Liver (tissue), 9 donors: ENCODE measurements around the gene OR1Q1. TPM values are rescaled to one million over a fixed set of nuclear protein-coding genes. Genes with fewer than 3 reads are reported as not detected.

Source experiments
- DNase-seq: peaks from one replicate; pipeline ENCODE4 v3.0.0-alpha.2; 2017; ENCODE audit warnings: low spot score
- H3K27ac ChIP-seq, 2 donors: one replicate each; pipeline ENCODE4 v1.7.0; 2013; ENCODE audit warnings: inconsistent platforms in 2 of 2, low read length in 2 of 2, control low read depth in 1 of 2, low read depth in 1 of 2, mild to moderate bottlenecking in 1 of 2
- H3K27me3 ChIP-seq, 4 donors: one replicate each; pipeline versions ENCODE4 v1.6.1 to v1.7.0; 2013; ENCODE audit warnings: low read length in 3 of 4, inconsistent platforms in 1 of 4, mild to moderate bottlenecking in 1 of 4, moderate library complexity in 1 of 4; ENCODE audit not compliant: control insufficient read depth in 4 of 4, insufficient read depth in 4 of 4
- H3K36me3 ChIP-seq, 4 donors: one replicate each; pipeline versions ENCODE4 v1.6.1 to v1.7.0; 2013; ENCODE audit warnings: low read length in 3 of 4, mild to moderate bottlenecking in 3 of 4, low read depth in 1 of 4, moderate library complexity in 1 of 4; ENCODE audit not compliant: control insufficient read depth in 4 of 4, insufficient read depth in 3 of 4
- H3K4me1 ChIP-seq, 4 donors: one replicate each; pipeline versions ENCODE4 v1.6.1 to v1.7.0; 2013; ENCODE audit warnings: low read length in 3 of 4, mild to moderate bottlenecking in 3 of 4, moderate library complexity in 1 of 4; ENCODE audit not compliant: control insufficient read depth in 4 of 4, insufficient read depth in 4 of 4
- H3K4me3 ChIP-seq, 3 donors: one replicate each; pipeline versions ENCODE4 v1.6.1 to v1.7.0; 2013; ENCODE audit warnings: low read length in 3 of 3, control low read depth in 1 of 3, low read depth in 1 of 3, mild to moderate bottlenecking in 1 of 3
- H3K9ac ChIP-seq, 2 donors: one replicate each; pipeline ENCODE4 v1.7.0; 2013; ENCODE audit warnings: low read length in 2 of 2, mild to moderate bottlenecking in 2 of 2, moderate library complexity in 2 of 2, control low read depth in 1 of 2, low read depth in 1 of 2
- H3K9me3 ChIP-seq, 4 donors: one replicate each; pipeline versions ENCODE4 v1.6.1 to v1.7.0; 2013; ENCODE audit warnings: low read length in 3 of 4; ENCODE audit not compliant: control insufficient read depth in 4 of 4
- ATF3 ChIP-seq: IDR thresholded peaks from 2 replicates; pipeline ENCODE4 v1.6.1; 2016; ENCODE audit warnings: antibody characterized with exemption
- CTCF ChIP-seq: fragments of 150-350 bp; IDR thresholded peaks from 2 replicates; pipeline ENCODE4 v1.5.1; 2017; ENCODE audit warnings: improper control_type of control experiment, low read depth, low read length; ENCODE audit not compliant: missing input control
- EGR1 ChIP-seq, 2 donors: IDR thresholded peaks; 2 replicates each; pipeline ENCODE4 v1.6.1; 2016 to 2018; ENCODE audit warnings: antibody characterized with exemption in 2 of 2, low read depth in 2 of 2
- FOXA1 ChIP-seq: IDR thresholded peaks from 2 replicates; pipeline ENCODE4 v1.6.1; 2016; ENCODE audit warnings: antibody characterized with exemption
- FOXA2 ChIP-seq: IDR thresholded peaks from 2 replicates; pipeline ENCODE4 v1.6.1; 2016; ENCODE audit warnings: antibody characterized with exemption
- GABPA ChIP-seq, 2 donors: IDR thresholded peaks in 1 of 2; conservative IDR thresholded peaks in 1 of 2; 2 replicates each; pipeline ENCODE4 v1.6.1; 2016; ENCODE audit warnings: antibody characterized with exemption in 2 of 2, mild to moderate bottlenecking in 1 of 2, moderate library complexity in 1 of 2
- HNF4A ChIP-seq, 2 donors: conservative IDR thresholded peaks; 2 replicates each; pipeline ENCODE4 v1.6.1; 2016; ENCODE audit warnings: antibody characterized with exemption in 2 of 2, mild to moderate bottlenecking in 2 of 2
- HNF4G ChIP-seq: IDR thresholded peaks from 2 replicates; pipeline ENCODE4 v1.6.1; 2016; ENCODE audit warnings: antibody characterized with exemption
- JUND ChIP-seq, 2 donors: IDR thresholded peaks; 2 replicates each; pipeline ENCODE4 v1.6.1; 2016; ENCODE audit warnings: antibody characterized with exemption in 2 of 2
- MAX ChIP-seq: IDR thresholded peaks from 2 replicates; pipeline ENCODE4 v1.6.1; 2016; ENCODE audit warnings: antibody characterized with exemption
- NR2F2 ChIP-seq: IDR thresholded peaks from 2 replicates; pipeline ENCODE4 v1.6.1; 2016; ENCODE audit warnings: antibody characterized with exemption
- RAD21 ChIP-seq, 2 donors: IDR thresholded peaks; 2 replicates each; pipeline ENCODE4 v1.6.1; 2016; ENCODE audit warnings: antibody characterized with exemption in 2 of 2, mild to moderate bottlenecking in 2 of 2
- REST ChIP-seq: IDR thresholded peaks from 2 replicates; pipeline ENCODE4 v1.6.1; 2016; ENCODE audit warnings: antibody characterized with exemption, mild to moderate bottlenecking
- RXRA ChIP-seq, 2 donors: IDR thresholded peaks; 2 replicates each; pipeline ENCODE4 v1.6.1; 2017 to 2018; ENCODE audit warnings: antibody characterized with exemption in 2 of 2, mild to moderate bottlenecking in 1 of 2
- SP1 ChIP-seq: IDR thresholded peaks from 2 replicates; pipeline ENCODE4 v1.6.1; 2018; ENCODE audit warnings: antibody characterized with exemption, mild to moderate bottlenecking
- TAF1 ChIP-seq: conservative IDR thresholded peaks from 2 replicates; pipeline ENCODE4 v1.6.1; 2016; ENCODE audit warnings: antibody characterized with exemption, mild to moderate bottlenecking
- YY1 ChIP-seq: IDR thresholded peaks from 2 replicates; pipeline ENCODE4 v1.6.1; 2016; ENCODE audit warnings: antibody characterized with exemption, mild to moderate bottlenecking
- ZBTB33 ChIP-seq: IDR thresholded peaks from 2 replicates; pipeline ENCODE4 v1.6.1; 2016; ENCODE audit warnings: antibody characterized with exemption
- WGBS: extraction: QIAGEN DNeasy Blood & Tissue Kit; methylation state at CpG from one replicate; pipeline ENCODE4 v1.1.7; 2013; 5-methylcytosine and 5-hydroxymethylcytosine counted together
- polyA plus RNA-seq, 2 donors: library from polyadenylated mRNA; stranded (reverse) in 1 of 2; unstranded in 1 of 2; fragments of 200-250 nt in 1 of 2; fragments of >200 nt in 1 of 2; fragmentation: Nextera tagmentation in 1 of 2; extraction: Ambion mirVana in 1 of 2; gene quantifications; one replicate each; pipeline versions ENCODE4 v1.2.1 to v1.2.3, GENCODE V29; 2013 to 2015
- total RNA-seq, 2 donors: library from RNA; depleted of rRNA; stranded (reverse); fragments of >200 nt; gene quantifications; one replicate each; pipeline ENCODE4 v1.2.3, GENCODE V29; 2014
- donor health status: healthy.
- donor health status: healthy.
- donor health status: healthy.
- donor health status: healthy.
- donor health status: healthy.

Gene OR1Q1
- total RNA-seq: not detected
- not detected for polyA plus RNA-seq

GRCh38 chr9:122614362-122614761 lies at the start of gene OR1Q1:
Gene OR1Q1 (plus strand): TSS chr9:122614738. CDS start chr9:122614738, 0 bp downstream.
- no peak within 1 kb of the TSS for H3K4me3 ChIP-seq
- no peaks in the 10 kb centered on the region for H3K9me3 ChIP-seq
- no peak within 1 kb of the TSS for H3K27ac ChIP-seq
- H3K4me1 ChIP-seq: no peaks in the 10 kb centered on the region
- WGBS: 88% methylated on average over 1 of the region's 1 CpG
- H3K27me3 ChIP-seq: no peaks in the 10 kb centered on the region
- DNase-seq: no peak
- TF ChIP-seq NR2F2 (no peak), HNF4A (conservative IDR thresholded peaks at IDR 0.05) (no peak), ZBTB33 (no peak), JUND (IDR thresholded peaks at IDR 0.05) (no peak), SP1 (no peak), YY1 (no peak), FOXA2 (no peak), EGR1 (IDR thresholded peaks at IDR 0.05; ENCODE audit: low read depth in 2 of 2) (no peak), FOXA1 (no peak), REST (no peak), CTCF (no peak), ATF3 (no peak), RAD21 (IDR thresholded peaks at IDR 0.05) (no peak), GABPA (IDR thresholded peaks at IDR 0.05 in 1 of 2, conservative IDR thresholded peaks at IDR 0.05 in 1 of 2) (no peak), TAF1 (no peak), MAX (no peak)
- no peaks in the 10 kb centered on the region for H3K36me3 ChIP-seq
- H3K9ac ChIP-seq: no peak within 1 kb of the TSS

GRCh38 chr9:122567901-122568300 lies 46.6 kb upstream of the OR1Q1 start:
- Histone ChIP-seq H3K9me3 (peaks cover 0 to 7% (median 3%) of the 10 kb centered on the region in 4 donors), H3K4me1 (no peaks in the 10 kb centered on the region), H3K4me3 (no peak overlapping the region), H3K36me3 (no peaks in the 10 kb centered on the region), H3K27me3 (no peaks in the 10 kb centered on the region), H3K9ac (no peak overlapping the region), H3K27ac (no peak overlapping the region)
- no peak for TF ChIP-seq HNF4G
- TF ChIP-seq FOXA2: no peak
- no peak for TF ChIP-seq MAX
- no peak for TF ChIP-seq YY1
- no peak for TF ChIP-seq CTCF
- no peak for TF ChIP-seq FOXA1
- no peak for TF ChIP-seq ZBTB33
- TF ChIP-seq EGR1 (IDR thresholded peaks at IDR 0.05; ENCODE audit: low read depth in 2 of 2): no peak
- TF ChIP-seq GABPA (IDR thresholded peaks at IDR 0.05 in 1 of 2, conservative IDR thresholded peaks at IDR 0.05 in 1 of 2): no peak
- no peak for TF ChIP-seq RXRA (IDR thresholded peaks at IDR 0.05)
- no peak for TF ChIP-seq TAF1
- TF ChIP-seq HNF4A (conservative IDR thresholded peaks at IDR 0.05): no peak
- no peak for DNase-seq
- 81% methylated on average over 4 of the region's 4 CpGs for WGBS
